ENCODE data around the gene PKMYT1.

Gene PKMYT1

DNA sequence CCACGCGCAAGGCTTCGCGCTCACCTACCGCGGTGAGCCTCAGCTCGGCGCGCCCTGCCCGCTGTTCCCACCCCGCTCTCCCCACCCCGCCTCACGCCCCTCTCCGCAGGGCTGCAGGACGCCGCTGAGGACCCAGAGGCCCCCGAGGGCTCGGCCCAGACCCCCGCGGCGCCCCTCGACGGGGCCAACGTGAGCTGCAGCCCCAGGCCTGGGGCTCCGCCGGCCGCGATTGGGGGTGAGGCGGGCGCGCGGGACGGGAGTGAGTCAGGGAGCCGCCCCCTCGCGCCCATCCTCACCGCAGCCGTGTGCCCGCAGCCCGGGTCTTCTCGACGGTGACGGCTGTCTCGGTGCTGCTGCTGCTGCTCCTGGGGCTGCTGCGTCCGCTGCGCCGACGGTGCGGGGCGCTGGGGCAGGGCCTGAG lies 13.0 kb downstream of the PKMYT1 start:
- ATAC-seq (ENCODE audit: insufficient read depth, low read depth), result no peak
- Histone ChIP-seq H3K27ac (ENCODE audit: low read length) (no peak overlapping the region), H3K4me3 (ENCODE audit: low read depth in 1 of 2, low read length in 2 of 2) (no peak overlapping the region), H3K79me2 (ENCODE audit: insufficient read depth, low read length) (peaks cover 32% of the 10 kb centered on the region), H3K27me3 (ENCODE audit: insufficient read depth, low read length, poor library complexity) (peaks cover 24% of the 10 kb centered on the region), H3K4me2 (ENCODE audit: insufficient read depth, low read length) (no peak overlapping the region), H2AFZ (ENCODE audit: low read depth, low read length) (no peak overlapping the region), H3K4me1 (ENCODE audit: insufficient read depth, low read length) (peaks cover 45% of the 10 kb centered on the region), H3K9me3 (ENCODE audit: insufficient read depth, low read length, severe bottlenecking) (no peaks in the 10 kb centered on the region), H4K20me1 (ENCODE audit: insufficient read depth, low read length) (peaks cover 29% of the 10 kb centered on the region), H3K9ac (ENCODE audit: low read depth, low read length) (no peak overlapping the region), H3K36me3 (ENCODE audit: insufficient read depth, low read length) (peaks cover 19% of the 10 kb centered on the region)
- TF ChIP-seq, protein P1, sequence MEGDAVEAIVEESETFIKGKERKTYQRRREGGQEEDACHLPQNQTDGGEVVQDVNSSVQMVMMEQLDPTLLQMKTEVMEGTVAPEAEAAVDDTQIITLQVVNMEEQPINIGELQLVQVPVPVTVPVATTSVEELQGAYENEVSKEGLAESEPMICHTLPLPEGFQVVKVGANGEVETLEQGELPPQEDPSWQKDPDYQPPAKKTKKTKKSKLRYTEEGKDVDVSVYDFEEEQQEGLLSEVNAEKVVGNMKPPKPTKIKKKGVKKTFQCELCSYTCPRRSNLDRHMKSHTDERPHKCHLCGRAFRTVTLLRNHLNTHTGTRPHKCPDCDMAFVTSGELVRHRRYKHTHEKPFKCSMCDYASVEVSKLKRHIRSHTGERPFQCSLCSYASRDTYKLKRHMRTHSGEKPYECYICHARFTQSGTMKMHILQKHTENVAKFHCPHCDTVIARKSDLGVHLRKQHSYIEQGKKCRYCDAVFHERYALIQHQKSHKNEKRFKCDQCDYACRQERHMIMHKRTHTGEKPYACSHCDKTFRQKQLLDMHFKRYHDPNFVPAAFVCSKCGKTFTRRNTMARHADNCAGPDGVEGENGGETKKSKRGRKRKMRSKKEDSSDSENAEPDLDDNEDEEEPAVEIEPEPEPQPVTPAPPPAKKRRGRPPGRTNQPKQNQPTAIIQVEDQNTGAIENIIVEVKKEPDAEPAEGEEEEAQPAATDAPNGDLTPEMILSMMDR (IDR thresholded peaks at IDR 0.05; ENCODE audit: borderline replicate concordance, extremely low read depth, low read length, poor library complexity, severe bottlenecking), result no peak
- no peak for TF ChIP-seq EZH2 (IDR thresholded peaks at IDR 0.05; ENCODE audit: borderline replicate concordance, low read depth, low read length, severe bottlenecking)
- DNase-seq, result no peak

DNA sequence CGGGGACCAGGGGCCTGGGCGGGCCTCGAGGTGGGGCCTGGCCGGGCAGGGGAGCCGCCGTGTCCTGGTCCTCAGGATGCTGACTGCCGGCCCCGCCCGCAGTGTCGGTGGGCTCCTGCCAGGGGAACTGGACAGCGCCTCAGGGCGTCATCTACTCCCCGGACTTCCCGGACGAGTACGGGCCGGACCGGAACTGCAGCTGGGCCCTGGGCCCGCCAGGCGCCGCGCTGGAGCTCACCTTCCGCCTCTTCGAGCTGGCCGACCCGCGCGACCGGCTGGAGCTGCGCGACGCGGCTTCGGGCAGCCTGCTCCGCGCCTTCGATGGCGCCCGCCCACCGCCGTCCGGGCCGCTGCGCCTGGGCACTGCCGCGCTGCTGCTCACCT lies 13.4 kb downstream of the PKMYT1 start:
- ATAC-seq (ENCODE audit: insufficient read depth, low read depth), result no peak
- no peaks in the 10 kb centered on the region for H3K9me3 ChIP-seq (ENCODE audit: insufficient read depth, low read length, severe bottlenecking)
- H4K20me1 ChIP-seq (ENCODE audit: insufficient read depth, low read length), result peaks cover 28% of the 10 kb centered on the region
- peaks cover 41% of the 10 kb centered on the region for H3K4me1 ChIP-seq (ENCODE audit: insufficient read depth, low read length)
- no peak overlapping the region for H3K9ac ChIP-seq (ENCODE audit: low read depth, low read length)
- H3K4me3 ChIP-seq (ENCODE audit: low read depth in 1 of 2, low read length in 2 of 2), result no peak overlapping the region
- DNase-seq, result no peak
- no peak overlapping the region for H3K4me2 ChIP-seq (ENCODE audit: insufficient read depth, low read length)
- H3K79me2 ChIP-seq (ENCODE audit: insufficient read depth, low read length), result peaks cover 29% of the 10 kb centered on the region
- H3K36me3 ChIP-seq (ENCODE audit: insufficient read depth, low read length), result peaks cover 15% of the 10 kb centered on the region
- peaks cover 24% of the 10 kb centered on the region for H3K27me3 ChIP-seq (ENCODE audit: insufficient read depth, low read length, poor library complexity)
- H2AFZ ChIP-seq (ENCODE audit: low read depth, low read length), result no peak overlapping the region
- TF ChIP-seq, protein P1 (IDR thresholded peaks at IDR 0.05; ENCODE audit: borderline replicate concordance, extremely low read depth, low read length, poor library complexity, severe bottlenecking), result no peak
- no peak for TF ChIP-seq EZH2 (IDR thresholded peaks at IDR 0.05; ENCODE audit: borderline replicate concordance, low read depth, low read length, severe bottlenecking)
- no peak overlapping the region for H3K27ac ChIP-seq (ENCODE audit: low read length)

DNA sequence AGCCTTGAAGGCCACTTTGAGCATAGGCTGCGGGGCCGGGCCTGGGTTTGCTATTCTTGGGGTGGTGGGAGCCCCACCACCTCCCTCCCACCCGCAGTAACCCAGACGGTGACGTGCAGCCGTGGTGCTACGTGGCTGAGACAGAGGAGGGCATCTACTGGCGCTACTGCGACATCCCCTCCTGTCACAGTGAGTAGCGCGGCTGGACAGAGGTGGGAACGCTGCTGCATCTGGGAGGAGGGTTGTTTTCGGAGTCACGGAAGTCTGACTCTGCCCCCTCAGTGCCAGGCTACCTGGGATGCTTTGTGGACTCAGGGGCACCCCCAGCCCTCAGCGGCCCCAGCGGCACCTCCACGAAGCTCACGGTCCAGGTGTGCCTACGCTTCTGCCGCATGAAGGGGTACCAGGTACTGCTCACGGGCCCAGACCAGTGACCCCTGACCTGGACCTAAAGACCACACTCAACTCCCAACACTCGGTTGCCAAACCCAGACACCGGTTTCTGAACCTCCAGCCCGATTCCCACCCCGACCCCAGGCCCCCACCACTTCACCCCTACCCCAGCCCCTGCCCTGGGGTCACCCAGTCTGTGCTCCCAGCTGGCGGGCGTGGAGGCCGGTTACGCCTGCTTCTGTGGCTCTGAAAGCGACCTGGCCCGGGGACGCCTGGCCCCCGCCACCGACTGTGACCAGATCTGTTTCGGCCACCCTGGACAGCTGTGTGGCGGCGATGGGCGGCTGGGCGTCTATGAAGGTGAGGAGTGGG lies 14.0 kb downstream of the PKMYT1 start:
- H3K4me1 ChIP-seq (ENCODE audit: insufficient read depth, low read length), result peaks cover 35% of the 10 kb centered on the region
- peaks cover 9% of the 10 kb centered on the region for H3K36me3 ChIP-seq (ENCODE audit: insufficient read depth, low read length)
- H3K27me3 ChIP-seq (ENCODE audit: insufficient read depth, low read length, poor library complexity), result peaks cover 24% of the 10 kb centered on the region
- DNase-seq, result no peak
- no peak overlapping the region for H2AFZ ChIP-seq (ENCODE audit: low read depth, low read length)
- no peak overlapping the region for H3K4me3 ChIP-seq (ENCODE audit: low read depth in 1 of 2, low read length in 2 of 2)
- no peak for ATAC-seq (ENCODE audit: insufficient read depth, low read depth)
- no peak overlapping the region for H3K4me2 ChIP-seq (ENCODE audit: insufficient read depth, low read length)
- peaks cover 23% of the 10 kb centered on the region for H4K20me1 ChIP-seq (ENCODE audit: insufficient read depth, low read length)
- no peak overlapping the region for H3K27ac ChIP-seq (ENCODE audit: low read length)
- peaks cover 23% of the 10 kb centered on the region for H3K79me2 ChIP-seq (ENCODE audit: insufficient read depth, low read length)
- H3K9ac ChIP-seq (ENCODE audit: low read depth, low read length), result no peak overlapping the region
- H3K9me3 ChIP-seq (ENCODE audit: insufficient read depth, low read length, severe bottlenecking), result no peaks in the 10 kb centered on the region
- TF ChIP-seq EZH2 (IDR thresholded peaks at IDR 0.05; ENCODE audit: borderline replicate concordance, low read depth, low read length, severe bottlenecking), result no peak
- TF ChIP-seq, protein P1 (IDR thresholded peaks at IDR 0.05; ENCODE audit: borderline replicate concordance, extremely low read depth, low read length, poor library complexity, severe bottlenecking), result no peak

All from DND-41 (cell line).